ENCODE data around the gene SCUBE2.
"Not testable (repeated sequence)": the region's sequence is repeated elsewhere in the genome, so short reads cannot be mapped to it uniquely, and the experiment has no call there.

SCUBE2 gene

GRCh38 chr11:8998017-8998416 is 93.4 kb downstream of the SCUBE2 start:
- no peak for DNase-seq (ENCODE audit: low read depth)
- H3K4me3 ChIP-seq (ENCODE audit: control insufficient read depth, low read depth, low read length): no peak overlapping the region
- TF ChIP-seq CTCF (IDR thresholded peaks at IDR 0.05; ENCODE audit: control insufficient read depth, insufficient read depth, low read depth, low read length, missing control alignments): no peak

GRCh38 chr11:8997451-8997850 is 93.9 kb downstream of the SCUBE2 start:
- H3K4me3 ChIP-seq (ENCODE audit: control insufficient read depth, low read depth, low read length): no peak overlapping the region
- DNase-seq (ENCODE audit: low read depth): no peak
- TF ChIP-seq CTCF (IDR thresholded peaks at IDR 0.05; ENCODE audit: control insufficient read depth, insufficient read depth, low read depth, low read length, missing control alignments): no peak

GRCh38 chr11:8989453-8989852 is 101.9 kb downstream of the SCUBE2 start:
- no peak for TF ChIP-seq CTCF (IDR thresholded peaks at IDR 0.05; ENCODE audit: control insufficient read depth, insufficient read depth, low read depth, low read length, missing control alignments)
- DNase-seq (ENCODE audit: low read depth): peak; percentile 40
- H3K4me3 ChIP-seq (ENCODE audit: control insufficient read depth, low read depth, low read length): no peak overlapping the region

- DNase-seq (ENCODE audit: low read depth): no peak
- H3K4me3 ChIP-seq (ENCODE audit: control insufficient read depth, low read depth, low read length): no peak overlapping the region
- no peak for TF ChIP-seq CTCF (IDR thresholded peaks at IDR 0.05; ENCODE audit: control insufficient read depth, insufficient read depth, low read depth, low read length, missing control alignments)
Measured at GRCh38 chr11:8988329-8989234, 102.8 kb downstream of the SCUBE2 start.

GRCh38 chr11:8987446-8987845 is 104.0 kb downstream of the SCUBE2 start:
- DNase-seq (ENCODE audit: low read depth): no peak
- no peak for TF ChIP-seq CTCF (IDR thresholded peaks at IDR 0.05; ENCODE audit: control insufficient read depth, insufficient read depth, low read depth, low read length, missing control alignments)
- no peak overlapping the region for H3K4me3 ChIP-seq (ENCODE audit: control insufficient read depth, low read depth, low read length)

- not testable (repeated sequence) for DNase-seq (ENCODE audit: low read depth); H3K4me3 ChIP-seq (ENCODE audit: control insufficient read depth, low read depth, low read length)
Measured at GRCh38 chr11:8986772-8987171, 104.6 kb downstream of the SCUBE2 start.

GRCh38 chr11:8985462-8985861 is 105.9 kb downstream of the SCUBE2 start:
- no peak overlapping the region for H3K4me3 ChIP-seq (ENCODE audit: control insufficient read depth, low read depth, low read length)
- no peak for DNase-seq (ENCODE audit: low read depth)
- TF ChIP-seq CTCF (IDR thresholded peaks at IDR 0.05; ENCODE audit: control insufficient read depth, insufficient read depth, low read depth, low read length, missing control alignments): no peak
